ENCODE results near the gene STEAP2.

The STEAP2 gene

DNA sequence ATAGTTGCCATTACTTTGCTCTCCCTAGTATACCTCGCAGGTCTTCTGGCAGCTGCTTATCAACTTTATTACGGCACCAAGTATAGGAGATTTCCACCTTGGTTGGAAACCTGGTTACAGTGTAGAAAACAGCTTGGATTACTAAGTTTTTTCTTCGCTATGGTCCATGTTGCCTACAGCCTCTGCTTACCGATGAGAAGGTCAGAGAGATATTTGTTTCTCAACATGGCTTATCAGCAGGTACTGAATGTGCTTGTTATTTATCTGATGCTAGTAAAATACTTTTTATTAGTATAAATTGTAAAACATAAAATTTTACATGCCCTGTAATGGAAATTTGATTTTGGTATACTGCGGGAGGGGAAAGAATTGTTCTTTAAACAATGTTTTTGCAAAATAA, 15.7 kb downstream of the STEAP2 start:
- H3K4me3 ChIP-seq (ENCODE audit: low read length): no peak overlapping the region
- H3K4me2 ChIP-seq (ENCODE audit: low read length): no peak overlapping the region
- H3K36me3 ChIP-seq (ENCODE audit: control insufficient read depth, low read length): no peaks in the 10 kb centered on the region

DNA sequence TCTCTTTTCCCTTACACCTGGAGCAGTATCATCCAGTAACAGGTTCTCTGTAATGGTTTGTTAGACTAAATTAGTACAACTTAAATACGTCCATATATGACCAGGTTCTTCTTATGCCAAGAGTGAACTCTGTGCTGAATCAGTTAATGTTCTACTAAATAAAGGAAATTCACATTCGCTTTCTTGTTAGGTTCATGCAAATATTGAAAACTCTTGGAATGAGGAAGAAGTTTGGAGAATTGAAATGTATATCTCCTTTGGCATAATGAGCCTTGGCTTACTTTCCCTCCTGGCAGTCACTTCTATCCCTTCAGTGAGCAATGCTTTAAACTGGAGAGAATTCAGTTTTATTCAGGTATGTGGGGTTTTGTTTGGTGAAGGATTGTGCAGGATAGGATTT, 18.1 kb downstream of the STEAP2 start:
- H3K9me2 ChIP-seq (replicated peaks; ENCODE audit: control insufficient read depth, low read length): no peaks in the 10 kb centered on the region; the same call in 1 of the 2 replicates
- no peaks in the 10 kb centered on the region for H3K4me1 ChIP-seq (ENCODE audit: control insufficient read depth, low read length)
- no peaks in the 10 kb centered on the region for H3K36me3 ChIP-seq (ENCODE audit: control insufficient read depth, low read length)
- no peak overlapping the region for H3K27ac ChIP-seq (ENCODE audit: low read depth, low read length)
- no peaks in the 10 kb centered on the region for H3K79me2 ChIP-seq (ENCODE audit: control insufficient read depth, low read length)
- H3F3A ChIP-seq (ENCODE audit: control insufficient read depth, insufficient read depth): no peaks in the 10 kb centered on the region
- H3K9me3 ChIP-seq (ENCODE audit: control insufficient read depth, insufficient read depth, low read length): no peaks in the 10 kb centered on the region
- TF ChIP-seq, protein P1, sequence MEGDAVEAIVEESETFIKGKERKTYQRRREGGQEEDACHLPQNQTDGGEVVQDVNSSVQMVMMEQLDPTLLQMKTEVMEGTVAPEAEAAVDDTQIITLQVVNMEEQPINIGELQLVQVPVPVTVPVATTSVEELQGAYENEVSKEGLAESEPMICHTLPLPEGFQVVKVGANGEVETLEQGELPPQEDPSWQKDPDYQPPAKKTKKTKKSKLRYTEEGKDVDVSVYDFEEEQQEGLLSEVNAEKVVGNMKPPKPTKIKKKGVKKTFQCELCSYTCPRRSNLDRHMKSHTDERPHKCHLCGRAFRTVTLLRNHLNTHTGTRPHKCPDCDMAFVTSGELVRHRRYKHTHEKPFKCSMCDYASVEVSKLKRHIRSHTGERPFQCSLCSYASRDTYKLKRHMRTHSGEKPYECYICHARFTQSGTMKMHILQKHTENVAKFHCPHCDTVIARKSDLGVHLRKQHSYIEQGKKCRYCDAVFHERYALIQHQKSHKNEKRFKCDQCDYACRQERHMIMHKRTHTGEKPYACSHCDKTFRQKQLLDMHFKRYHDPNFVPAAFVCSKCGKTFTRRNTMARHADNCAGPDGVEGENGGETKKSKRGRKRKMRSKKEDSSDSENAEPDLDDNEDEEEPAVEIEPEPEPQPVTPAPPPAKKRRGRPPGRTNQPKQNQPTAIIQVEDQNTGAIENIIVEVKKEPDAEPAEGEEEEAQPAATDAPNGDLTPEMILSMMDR (IDR thresholded peaks at IDR 0.05; ENCODE audit: low read depth, low read length, poor library complexity, severe bottlenecking): no peak
- TF ChIP-seq EZH2phosphoT487 (IDR thresholded peaks at IDR 0.05; ENCODE audit: borderline replicate concordance, low read length): no peak
- H3K27me3 ChIP-seq (ENCODE audit: control insufficient read depth, low read length): 0 out of 2 replicates have a peak, but pooled peaks cover 4% of the 10 kb centered on the region
- no peak overlapping the region for H3K4me2 ChIP-seq (ENCODE audit: low read length)
- no peak overlapping the region for H3K4me3 ChIP-seq (ENCODE audit: low read length)
- H4K20me1 ChIP-seq (ENCODE audit: control insufficient read depth, insufficient read depth, low read depth, low read length): no peaks in the 10 kb centered on the region

More for the DNA sequence above, 15.7 kb downstream of the STEAP2 start:
- no peaks in the 10 kb centered on the region for H3K4me1 ChIP-seq (ENCODE audit: control insufficient read depth, low read length)
- TF ChIP-seq EZH2phosphoT487 (IDR thresholded peaks at IDR 0.05; ENCODE audit: borderline replicate concordance, low read length): no peak
- TF ChIP-seq, protein P1 (IDR thresholded peaks at IDR 0.05; ENCODE audit: low read depth, low read length, poor library complexity, severe bottlenecking): no peak
- H3K79me2 ChIP-seq (ENCODE audit: control insufficient read depth, low read length): no peaks in the 10 kb centered on the region
- no peaks in the 10 kb centered on the region for H4K20me1 ChIP-seq (ENCODE audit: control insufficient read depth, insufficient read depth, low read depth, low read length)
- H3K9me2 ChIP-seq (replicated peaks; ENCODE audit: control insufficient read depth, low read length): no peaks in the 10 kb centered on the region; the same call in 1 of the 2 replicates
- H3K27me3 ChIP-seq (ENCODE audit: control insufficient read depth, low read length): 0 out of 2 replicates have a peak, but pooled peaks cover 4% of the 10 kb centered on the region
- H3K9me3 ChIP-seq (ENCODE audit: control insufficient read depth, insufficient read depth, low read length): no peaks in the 10 kb centered on the region
- H3K27ac ChIP-seq (ENCODE audit: low read depth, low read length): no peak overlapping the region
- no peaks in the 10 kb centered on the region for H3F3A ChIP-seq (ENCODE audit: control insufficient read depth, insufficient read depth)

DNA sequence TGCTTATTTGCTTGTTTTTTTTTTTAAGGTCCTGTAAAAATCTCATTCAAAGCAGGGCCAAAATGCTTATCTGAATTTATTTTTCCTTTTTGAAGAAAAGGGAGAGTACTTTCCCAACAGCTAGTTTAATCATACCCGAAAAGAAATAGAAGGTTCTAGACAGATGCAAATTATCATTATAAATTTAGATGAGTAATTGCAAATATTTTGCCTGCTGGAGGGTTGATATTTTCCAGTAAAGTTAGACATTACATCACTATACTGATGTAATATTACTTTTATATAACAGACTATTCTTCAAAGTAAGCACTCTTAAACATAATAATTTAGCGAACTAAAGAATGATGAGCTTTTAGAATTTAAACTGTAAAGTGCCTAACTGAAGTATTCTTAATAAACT, 19.3 kb downstream of the STEAP2 start:
- no peaks in the 10 kb centered on the region; the same call in 1 of the 2 replicates for H3K9me2 ChIP-seq (replicated peaks; ENCODE audit: control insufficient read depth, low read length)
- no peaks in the 10 kb centered on the region for H4K20me1 ChIP-seq (ENCODE audit: control insufficient read depth, insufficient read depth, low read depth, low read length)
- no peak overlapping the region for H3K27ac ChIP-seq (ENCODE audit: low read depth, low read length)
- 0 out of 2 replicates have a peak, but pooled peaks cover 4% of the 10 kb centered on the region for H3K27me3 ChIP-seq (ENCODE audit: control insufficient read depth, low read length)
- no peaks in the 10 kb centered on the region for H3K79me2 ChIP-seq (ENCODE audit: control insufficient read depth, low read length)
- no peaks in the 10 kb centered on the region for H3K4me1 ChIP-seq (ENCODE audit: control insufficient read depth, low read length)
- H3K36me3 ChIP-seq (ENCODE audit: control insufficient read depth, low read length): no peaks in the 10 kb centered on the region
- H3K9me3 ChIP-seq (ENCODE audit: control insufficient read depth, insufficient read depth, low read length): no peaks in the 10 kb centered on the region
- H3F3A ChIP-seq (ENCODE audit: control insufficient read depth, insufficient read depth): no peaks in the 10 kb centered on the region
- TF ChIP-seq, protein P1 (IDR thresholded peaks at IDR 0.05; ENCODE audit: low read depth, low read length, poor library complexity, severe bottlenecking): no peak
- TF ChIP-seq EZH2phosphoT487 (IDR thresholded peaks at IDR 0.05; ENCODE audit: borderline replicate concordance, low read length): no peak
- no peak overlapping the region for H3K4me2 ChIP-seq (ENCODE audit: low read length)
- no peak overlapping the region for H3K4me3 ChIP-seq (ENCODE audit: low read length)
